CD4-positive, alpha-beta T cell treated with Interleukin-15 for 4 hours (primary cell): Measurements from ENCODE around the gene KCTD8.
A peak's percentile ranks its signal among the peaks of the same experiment; 100 is the strongest.

Experiments used
- DNase-seq: peaks from one replicate; pipeline ENCODE4 v3.0.0-alpha.2; 2020; ENCODE audit warnings: low spot score

KCTD8 gene

GRCh38 chr4:44448521-44449461, at the start of gene KCTD8:
KCTD8 (minus strand) TSS chr4:44448809.
- DNase-seq: peak; percentile 25

DNA sequence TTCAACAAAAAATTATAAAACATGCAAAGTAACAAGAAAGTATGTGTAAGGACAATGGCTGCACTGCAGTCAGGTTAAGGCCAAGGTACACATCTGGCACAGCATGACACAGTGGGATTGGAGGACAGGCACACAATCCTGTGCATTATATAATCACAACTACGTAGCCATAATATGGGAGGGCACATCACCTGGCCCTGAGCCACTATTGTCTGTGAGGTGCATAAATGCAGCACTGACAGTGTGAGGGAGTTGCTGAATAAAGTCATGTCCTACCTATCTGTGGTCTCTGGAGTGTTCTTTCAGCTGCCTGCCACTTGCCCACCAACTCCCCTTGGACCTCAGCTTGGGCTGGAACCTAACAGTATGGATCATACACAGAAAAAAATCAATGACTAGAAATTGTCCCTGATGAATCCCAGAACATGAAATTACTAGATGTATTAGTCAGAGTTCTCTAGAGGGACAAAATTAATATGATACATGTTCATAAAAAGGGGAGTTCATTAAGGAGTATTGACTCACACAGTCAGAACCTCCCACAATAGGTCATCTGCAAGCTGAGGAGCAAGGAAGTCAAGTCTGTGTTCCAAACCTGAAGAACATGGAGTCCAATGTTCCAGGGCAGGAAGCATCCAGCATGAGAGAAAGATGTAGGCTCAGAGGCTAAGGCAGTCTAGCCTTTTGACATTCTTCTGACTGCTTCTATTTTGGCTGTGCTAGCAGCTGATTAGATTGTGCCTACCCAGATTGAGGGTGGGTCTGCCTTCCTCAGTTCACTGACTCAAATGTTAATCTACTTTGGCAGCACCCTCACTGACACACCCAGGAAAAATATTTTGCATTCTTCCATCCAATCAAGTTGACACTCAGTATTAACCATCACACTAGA, 46.4 kb upstream of the KCTD8 start:
- DNase-seq: no peak

- no peak for DNase-seq
These were observed 45.3 kb upstream of the KCTD8 start for GRCh38 chr4:44493924-44494323.

DNA sequence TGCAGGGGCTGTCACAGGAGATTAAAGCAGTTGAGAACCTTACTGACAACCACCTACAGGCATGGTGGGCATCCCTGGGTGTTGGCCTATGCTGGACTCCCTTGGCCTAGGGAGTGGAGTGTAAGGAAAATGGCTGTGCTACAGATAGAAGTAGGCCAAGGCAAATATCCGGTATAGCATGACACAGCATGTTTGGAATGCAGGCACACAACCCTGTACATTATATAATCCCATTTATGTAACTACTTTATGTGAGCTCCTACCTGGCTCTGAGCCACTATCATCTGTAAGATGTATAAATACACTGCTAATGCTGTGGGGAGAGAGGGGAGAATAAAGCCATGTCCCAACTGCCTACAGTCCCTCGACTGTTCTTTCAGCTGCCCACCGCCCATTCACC, 38.7 kb upstream of the KCTD8 start:
- DNase-seq: no peak

- no peak for DNase-seq
These were observed 31.1 kb upstream of the KCTD8 start for GRCh38 chr4:44479731-44480130.

DNA sequence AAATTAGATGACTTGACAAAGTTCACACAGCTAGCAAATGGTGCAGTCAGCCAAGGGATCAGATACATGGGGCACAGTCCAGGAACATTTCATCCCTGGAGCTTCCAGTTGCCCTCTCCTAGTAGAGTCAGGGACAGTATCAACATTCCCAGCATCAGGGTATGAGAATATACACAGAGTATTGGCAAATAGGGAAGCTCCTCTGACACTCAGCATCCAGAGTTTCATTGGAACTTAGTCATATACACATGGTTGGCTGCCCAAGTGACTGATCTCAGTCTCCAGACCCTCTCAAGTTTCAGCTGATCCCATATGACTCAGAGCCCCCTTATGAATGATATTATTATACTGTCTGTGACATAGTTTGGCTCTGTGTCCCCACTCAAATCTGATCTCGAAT, 13.7 kb upstream of the KCTD8 start:
- DNase-seq: no peak

DNA sequence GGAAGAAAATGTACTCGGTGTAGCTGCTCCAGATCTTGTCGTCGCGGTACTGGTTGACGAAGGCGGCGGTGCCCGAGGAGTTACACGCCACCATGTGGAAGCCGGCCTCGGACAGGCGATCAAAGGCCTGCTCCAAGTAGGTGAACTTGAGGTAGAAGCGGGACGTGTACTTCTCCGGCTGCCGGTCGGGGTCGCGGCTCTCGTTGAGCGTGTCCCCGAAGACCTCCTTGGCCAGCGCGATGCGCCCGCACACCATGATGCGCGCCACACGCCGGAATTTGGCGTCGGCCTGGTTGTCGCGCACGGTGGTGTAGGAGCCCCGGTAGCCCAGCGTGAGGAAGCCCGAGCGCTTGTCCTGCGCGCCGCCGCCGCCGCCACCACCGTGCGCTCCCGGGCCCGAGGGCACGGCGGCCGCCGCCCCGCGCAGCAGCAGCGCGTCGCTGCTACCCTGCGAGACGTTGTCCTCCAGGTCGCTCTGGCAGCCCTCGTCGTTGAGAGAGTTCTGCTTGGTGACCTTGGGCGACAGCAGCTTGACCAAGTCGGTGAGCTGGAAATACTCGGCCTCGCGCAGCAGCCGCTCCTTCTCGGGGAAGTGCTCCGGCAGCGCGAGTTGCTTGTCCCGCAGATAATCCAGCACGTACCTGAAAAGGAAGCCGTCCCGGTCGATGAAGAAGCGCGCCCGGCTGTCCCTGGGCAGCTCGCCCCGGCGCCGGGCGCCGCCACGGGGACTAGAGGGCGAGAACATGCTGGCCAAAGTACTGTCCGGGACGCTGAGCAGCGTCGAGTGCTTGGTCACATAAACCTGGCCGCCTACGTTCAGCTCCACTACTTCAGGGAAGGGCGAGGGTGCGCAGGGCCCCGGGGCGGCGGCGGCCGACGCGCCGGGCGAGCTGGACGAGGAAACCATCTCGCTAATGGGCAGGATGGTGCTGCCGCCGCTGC, 775 bp downstream of the KCTD8 start:
- no peak for DNase-seq

GRCh38 chr4:44446801-44447562, 1.6 kb downstream of the KCTD8 start:
- DNase-seq: no peak

DNA sequence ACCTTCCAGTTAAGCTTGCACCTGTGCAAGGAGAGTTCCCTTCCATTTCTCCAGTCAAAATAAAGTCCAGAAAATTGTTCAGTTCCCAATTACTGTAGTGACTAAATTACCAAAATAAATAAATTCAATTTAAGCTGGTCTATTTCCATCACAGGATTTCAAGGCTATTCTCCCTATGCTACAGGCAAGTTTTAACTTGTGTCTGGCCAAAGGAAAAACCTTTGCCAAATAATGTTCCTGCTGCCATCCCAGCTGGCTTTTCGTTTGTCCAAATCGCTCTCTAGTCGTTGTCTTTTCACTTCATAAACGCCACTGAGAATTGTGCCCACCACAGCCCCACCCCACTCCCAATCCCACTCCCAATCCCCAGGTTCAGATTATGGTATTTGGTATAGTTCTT, 2.4 kb downstream of the KCTD8 start:
- DNase-seq: no peak

DNA sequence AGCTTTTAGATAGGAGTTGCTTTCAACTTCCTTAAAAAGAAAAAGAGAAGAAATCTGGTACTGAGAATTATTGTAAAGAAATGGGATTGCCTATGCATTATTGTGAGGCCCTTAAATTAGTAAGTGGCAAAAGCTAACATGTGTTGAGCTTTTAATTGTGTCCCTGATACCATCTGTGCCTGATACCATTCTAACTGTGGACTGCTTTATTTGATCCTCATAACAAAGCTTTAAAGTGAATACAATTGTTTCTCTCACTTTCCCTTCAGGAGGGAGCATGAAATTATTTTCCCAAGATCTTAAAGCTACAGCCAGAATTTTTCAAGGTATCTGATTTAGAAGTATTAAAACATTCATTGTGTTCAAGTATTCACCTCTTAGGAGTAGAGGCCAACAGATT, 9.9 kb downstream of the KCTD8 start:
- no peak for DNase-seq

GRCh38 chr4:44434247-44434646, 14.4 kb downstream of the KCTD8 start:
- no peak for DNase-seq

DNA sequence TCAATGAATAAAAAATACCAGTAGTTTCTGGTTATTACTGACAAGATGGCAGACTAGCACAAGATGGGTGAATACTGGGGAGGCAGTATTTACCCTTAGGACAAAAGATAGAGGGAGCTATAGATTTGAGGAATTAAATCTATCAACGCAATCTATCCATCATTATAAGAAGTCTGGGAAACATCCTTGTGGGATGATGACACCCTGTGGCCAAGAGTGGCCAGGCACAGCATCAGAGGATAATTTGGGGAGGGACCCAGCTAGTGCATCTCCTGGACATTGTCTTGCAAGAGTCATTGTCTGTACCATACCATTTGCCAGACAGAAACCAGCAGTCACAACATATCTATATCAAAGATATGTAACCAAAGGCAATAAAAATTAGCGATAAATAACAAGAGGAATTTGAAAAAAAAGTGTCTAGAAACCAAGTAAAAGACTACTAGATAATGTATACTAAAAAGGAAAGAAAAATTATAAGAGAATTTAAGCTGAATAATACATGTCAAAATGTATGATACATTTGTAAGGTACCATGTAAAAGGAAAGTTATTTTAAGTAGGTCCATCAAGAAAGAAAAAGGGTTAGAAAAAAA, 22.9 kb downstream of the KCTD8 start:
- no peak for DNase-seq

DNA sequence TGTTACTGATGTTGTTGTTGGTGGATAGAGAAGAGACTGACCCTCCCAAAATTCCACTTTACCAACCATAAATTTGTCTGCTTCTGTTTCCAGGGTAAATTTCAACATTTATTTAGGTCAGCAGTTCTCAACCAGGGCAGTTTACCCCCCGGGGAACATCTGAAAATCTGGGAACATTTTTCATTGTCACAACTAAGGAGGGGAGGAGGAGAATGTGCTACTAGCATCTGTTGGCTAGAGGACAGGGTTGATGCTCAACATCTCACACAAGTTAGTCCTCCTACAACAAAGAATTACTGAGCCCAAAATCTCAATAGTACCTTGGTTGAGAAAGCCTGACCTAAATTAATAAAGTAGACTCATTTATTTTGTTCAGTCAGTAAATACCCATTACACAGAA, 25.7 kb downstream of the KCTD8 start:
- no peak for DNase-seq

DNA sequence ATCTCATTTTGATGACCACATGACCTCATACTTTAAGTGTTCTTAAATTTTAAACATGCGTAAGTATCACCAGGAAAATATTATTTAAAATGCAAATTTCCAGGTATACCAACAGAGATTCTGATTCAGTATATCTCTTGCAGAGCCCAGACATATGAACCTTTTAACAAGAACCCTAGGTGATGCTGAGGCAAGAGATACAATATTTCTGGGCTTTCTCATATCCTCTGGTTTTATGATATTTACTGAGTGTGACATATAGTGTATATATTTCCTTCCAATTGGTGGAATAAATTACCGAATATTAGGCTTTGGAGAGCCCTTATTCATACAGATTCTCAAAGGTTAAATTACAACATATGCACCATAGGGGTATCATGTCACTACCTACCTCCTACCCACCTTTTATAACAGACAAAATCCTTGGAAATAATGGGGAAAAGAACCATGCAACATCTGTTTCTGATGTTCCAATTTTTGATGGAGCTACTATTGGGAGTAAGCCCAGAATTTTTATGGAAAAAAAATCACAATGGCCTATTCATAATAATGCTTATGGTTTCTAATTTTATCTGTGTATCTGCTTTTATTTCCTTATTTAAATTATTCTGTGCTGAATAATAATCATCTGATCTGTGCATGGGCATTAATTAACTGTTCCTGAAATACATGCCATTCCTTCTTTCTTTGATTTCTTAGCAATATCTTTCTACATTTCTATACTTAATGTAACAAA, 27.1 kb downstream of the KCTD8 start:
- no peak for DNase-seq

DNA sequence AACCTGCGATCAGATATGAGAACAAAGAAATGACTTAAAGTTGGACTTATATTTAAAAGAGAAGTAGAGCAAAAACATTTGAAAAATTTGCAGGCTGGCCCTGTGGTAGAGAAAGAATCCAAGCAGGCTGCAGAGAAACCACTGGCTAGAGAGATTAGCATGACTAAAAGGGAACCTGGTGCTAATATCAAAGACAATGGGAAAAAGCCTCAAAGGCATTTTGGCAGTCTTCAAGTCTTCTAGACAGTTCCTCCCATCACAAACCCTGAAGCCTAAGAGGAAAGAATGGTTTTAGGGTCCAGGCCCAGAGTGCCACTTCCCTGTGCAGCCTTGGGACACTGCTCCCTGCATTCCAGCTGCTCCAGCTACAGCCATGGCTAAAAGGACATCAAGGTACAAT, 33.4 kb downstream of the KCTD8 start:
- no peak for DNase-seq

- DNase-seq: no peak
These were observed 80.0 kb downstream of the KCTD8 start for GRCh38 chr4:44368413-44369167.

DNA sequence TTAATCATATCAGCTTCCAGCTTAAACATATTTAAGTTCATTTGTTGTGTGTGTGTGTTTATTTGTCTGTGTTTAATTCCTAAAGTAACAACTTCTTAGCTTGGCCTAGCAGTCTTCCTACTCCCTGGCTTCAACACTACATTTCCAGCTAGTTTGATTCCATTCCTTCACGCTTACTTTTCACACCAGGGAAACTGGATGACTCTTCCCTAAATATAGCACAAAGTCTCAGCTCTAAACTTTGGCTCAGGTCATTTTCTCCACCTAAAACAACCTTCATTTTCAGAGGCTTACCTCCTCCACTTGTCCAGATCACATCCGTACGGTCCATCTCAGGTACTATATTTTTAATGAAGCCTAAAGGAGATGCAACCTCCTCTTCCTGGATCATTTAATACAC, 94.4 kb downstream of the KCTD8 start:
- no peak for DNase-seq

GRCh38 chr4:44351069-44351468, 97.5 kb downstream of the KCTD8 start:
- no peak for DNase-seq

DNA sequence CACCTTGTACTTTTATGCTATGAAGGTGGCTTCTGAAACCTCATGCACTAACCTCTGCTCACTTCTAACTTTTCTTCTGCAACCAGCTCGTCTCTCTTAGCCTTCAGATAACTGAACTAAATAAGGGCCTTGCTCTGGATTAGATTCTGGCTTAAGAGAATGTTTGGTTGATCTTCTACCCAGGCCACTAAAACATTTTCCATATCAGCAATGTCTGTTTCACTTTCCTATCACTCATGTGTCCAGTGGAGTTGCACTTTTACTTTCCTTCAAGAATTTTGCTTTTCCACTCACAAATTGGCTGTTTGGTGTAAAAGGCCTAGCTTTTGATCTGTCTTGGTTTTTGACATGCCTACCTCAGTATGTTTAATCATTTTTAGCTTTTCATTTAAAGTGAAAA, 105.8 kb downstream of the KCTD8 start:
- no peak for DNase-seq
